AG09319 (cell line): ENCODE data around the gene CNST.

Source experiments
- DNase-seq: peaks from one replicate; pipeline ENCODE4 v3.0.0-alpha.2; 2010; ENCODE audit warnings: low read depth; ENCODE audit errors: extremely low read depth
- TF ChIP-seq, protein P1 (sequence below): IDR thresholded peaks from 2 replicates; pipeline ENCODE4 v1.5.1; 2011; ENCODE audit warnings: low read depth, mild to moderate bottlenecking, inconsistent platforms, low read length, moderate library complexity

CNST gene

DNA sequence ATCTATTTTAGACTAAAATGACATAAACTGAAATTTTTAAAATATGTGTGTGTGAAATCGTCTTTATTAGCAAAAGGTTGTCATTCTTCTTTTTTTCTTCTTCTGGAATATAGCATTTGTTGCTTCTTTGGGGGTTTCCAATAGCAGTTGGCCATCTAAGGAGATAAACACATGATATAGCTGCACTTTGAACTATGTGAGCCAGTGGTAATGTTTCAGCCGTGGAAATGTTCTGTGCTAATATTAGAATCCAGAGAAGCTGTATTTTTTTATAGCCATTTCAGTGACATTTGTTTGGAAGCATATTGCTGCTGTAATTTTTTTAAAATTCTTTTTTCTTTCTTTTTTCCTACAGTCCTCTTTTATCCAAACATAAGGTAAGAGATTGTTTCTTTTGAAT, 75.1 kb downstream of the CNST start:
- DNase-seq = no peak
- TF ChIP-seq, protein P1, sequence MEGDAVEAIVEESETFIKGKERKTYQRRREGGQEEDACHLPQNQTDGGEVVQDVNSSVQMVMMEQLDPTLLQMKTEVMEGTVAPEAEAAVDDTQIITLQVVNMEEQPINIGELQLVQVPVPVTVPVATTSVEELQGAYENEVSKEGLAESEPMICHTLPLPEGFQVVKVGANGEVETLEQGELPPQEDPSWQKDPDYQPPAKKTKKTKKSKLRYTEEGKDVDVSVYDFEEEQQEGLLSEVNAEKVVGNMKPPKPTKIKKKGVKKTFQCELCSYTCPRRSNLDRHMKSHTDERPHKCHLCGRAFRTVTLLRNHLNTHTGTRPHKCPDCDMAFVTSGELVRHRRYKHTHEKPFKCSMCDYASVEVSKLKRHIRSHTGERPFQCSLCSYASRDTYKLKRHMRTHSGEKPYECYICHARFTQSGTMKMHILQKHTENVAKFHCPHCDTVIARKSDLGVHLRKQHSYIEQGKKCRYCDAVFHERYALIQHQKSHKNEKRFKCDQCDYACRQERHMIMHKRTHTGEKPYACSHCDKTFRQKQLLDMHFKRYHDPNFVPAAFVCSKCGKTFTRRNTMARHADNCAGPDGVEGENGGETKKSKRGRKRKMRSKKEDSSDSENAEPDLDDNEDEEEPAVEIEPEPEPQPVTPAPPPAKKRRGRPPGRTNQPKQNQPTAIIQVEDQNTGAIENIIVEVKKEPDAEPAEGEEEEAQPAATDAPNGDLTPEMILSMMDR = no peak

DNA sequence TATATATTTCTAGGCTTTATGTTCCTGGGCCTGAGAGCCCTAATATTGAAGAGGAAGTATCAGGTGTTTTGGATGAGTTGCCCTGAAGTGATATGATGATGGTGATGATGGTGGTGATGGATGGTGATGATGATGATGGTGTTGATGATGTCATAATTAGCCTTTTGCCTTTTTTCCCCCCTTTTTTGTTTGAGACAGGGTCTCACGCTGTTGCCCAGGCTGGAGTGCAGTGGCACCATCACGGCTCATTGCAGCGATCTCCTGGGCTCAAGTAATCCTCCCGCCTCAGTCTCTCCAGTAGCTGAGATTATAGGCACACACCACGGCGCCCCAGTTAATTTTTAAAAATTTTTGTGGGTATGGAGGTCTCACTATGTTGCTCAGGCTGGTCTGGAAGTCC, 76.5 kb downstream of the CNST start:
- DNase-seq = no peak
- TF ChIP-seq, protein P1 = no peak

DNA sequence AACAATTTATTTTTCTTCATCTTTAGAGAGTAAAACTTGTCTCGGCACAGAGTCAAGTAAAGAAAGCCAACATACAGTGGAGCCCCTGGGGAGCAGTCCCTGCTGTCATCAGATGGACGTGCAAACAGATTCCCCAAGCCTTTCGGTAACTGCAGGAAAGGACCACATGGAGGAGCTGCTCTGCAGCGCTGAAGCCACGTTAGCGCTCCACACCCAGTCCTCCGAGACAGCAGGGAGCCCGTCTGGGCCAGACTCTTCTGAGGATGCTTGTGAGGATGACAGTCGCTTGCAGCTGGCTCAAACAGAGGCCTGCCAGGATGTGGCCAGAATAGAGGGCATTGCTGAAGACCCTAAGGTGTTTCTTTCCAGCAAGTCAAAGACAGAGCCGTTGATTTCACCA, 80.9 kb downstream of the CNST start:
- peak; percentile 8 for DNase-seq

DNA sequence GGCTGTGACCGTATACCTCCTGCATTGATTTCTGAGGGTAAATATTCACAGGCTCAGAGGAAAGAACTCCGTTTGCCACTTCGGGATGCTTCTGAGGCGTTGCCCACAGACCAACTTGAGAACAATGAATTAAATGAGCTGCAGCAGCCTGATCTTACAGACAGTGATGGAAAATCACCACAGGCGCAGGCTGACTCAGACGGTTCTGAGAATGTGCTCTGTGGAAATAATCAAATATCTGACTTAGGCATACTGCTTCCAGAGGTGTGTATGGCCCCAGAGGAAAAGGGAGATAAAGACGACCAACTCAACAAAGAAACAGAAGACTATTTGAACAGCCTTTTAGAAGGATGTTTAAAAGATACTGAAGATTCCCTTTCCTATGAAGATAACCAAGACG, 81.3 kb downstream of the CNST start:
- TF ChIP-seq, protein P1 = no peak
- DNase-seq = no peak

More for the DNA sequence above, 80.9 kb downstream of the CNST start:
- TF ChIP-seq, protein P1 = peak; percentile 55

DNA sequence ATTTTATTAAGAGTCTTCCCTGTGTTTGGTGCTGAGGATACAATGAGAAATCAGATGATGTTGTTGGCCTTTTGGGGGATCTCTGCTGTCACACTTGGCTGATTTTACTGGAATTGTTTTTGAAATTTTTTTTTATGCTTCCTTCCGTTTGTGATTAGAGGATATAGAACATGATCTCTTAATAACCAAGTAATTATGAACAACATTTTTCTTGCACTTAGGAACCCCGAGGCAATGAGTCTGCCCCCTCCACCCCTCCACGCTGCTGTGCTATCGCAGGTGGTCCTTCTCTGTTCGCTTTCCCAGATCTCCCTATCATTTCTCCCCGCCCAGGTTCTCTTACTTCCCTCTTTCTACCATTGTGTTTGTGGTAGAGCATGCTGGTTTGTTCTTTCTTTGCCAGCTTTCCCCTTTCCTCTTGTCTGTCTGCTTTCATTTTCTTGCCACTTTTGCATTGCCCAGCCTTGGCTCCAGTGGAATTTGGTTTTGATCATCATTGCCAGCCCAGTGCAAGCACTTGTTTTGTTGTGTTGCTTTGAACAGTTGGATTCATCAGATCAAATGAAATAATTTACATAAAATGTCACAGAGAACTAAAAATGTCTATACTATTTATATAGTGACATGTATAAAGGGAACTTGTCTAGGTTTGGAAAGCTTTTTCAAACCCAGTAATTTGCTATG, 84.9 kb downstream of the CNST start:
- TF ChIP-seq, protein P1 = no peak
- DNase-seq = no peak

DNA sequence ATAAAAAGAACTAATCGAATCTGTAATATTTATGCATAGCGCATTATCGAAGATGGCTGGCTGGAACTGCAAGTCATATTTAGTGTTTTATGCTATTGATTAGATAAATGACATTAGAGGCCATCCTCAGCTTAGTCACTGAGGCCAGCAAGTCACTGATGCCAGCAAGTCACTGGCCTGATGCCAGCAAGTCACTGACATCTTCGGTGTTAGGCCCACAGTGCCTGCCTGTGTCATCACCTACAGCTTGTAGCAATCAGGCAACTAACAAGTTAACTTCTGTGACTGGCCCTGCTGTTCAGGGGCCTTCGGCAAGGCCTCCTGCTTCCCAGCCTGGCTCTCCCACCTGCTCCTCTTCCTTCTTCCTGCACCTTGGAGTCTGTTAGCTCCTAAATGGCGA, 92.3 kb downstream of the CNST start:
- TF ChIP-seq, protein P1 = no peak
- no peak for DNase-seq

DNA sequence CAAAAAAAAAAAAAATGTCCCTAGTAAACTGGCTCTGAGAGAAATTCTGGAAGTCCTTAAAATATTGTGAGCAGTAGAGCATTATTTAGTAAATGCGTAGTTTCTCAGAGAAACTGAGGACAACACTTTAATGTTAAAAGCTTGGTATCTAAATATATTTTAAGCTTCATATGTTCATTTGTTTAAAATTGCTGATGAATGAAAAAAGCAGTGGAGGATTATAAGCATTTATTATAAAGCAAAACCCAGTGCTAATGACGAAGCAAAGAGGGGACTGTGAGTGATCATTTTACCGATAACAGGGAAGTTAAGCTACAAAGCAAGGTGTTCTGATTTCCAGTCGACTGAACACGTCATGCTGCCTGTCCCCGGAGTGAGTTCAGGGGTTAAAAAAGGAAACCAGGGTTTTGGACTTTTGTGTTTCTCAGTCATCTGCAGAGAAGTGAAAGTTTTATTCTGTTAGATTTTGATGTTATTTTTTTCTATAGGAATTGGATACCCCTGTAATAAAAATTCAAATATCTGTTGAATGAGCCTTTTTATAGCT, 93.4 kb downstream of the CNST start:
- DNase-seq = no peak
- TF ChIP-seq, protein P1 = no peak
